WTC11 (cell line): Measurements from ENCODE around the gene P2RY10.

Experiments
- ETV6 ChIP-seq: sonication (generic); formaldehyde crosslinking; IDR thresholded peaks from 2 replicates; pipeline ENCODE4 v1.8.1; 2022; ENCODE audit warnings: mild to moderate bottlenecking, missing genetic modification reagents
- NFE2L1 ChIP-seq: sonication (generic); formaldehyde crosslinking; IDR thresholded peaks from 2 replicates; pipeline ENCODE4 v1.8.1; 2023; ENCODE audit warnings: missing genetic modification reagents
- ZBTB21 ChIP-seq: sonication (generic); formaldehyde crosslinking; IDR thresholded peaks from 2 replicates; pipeline ENCODE4 v1.8.1; 2023; ENCODE audit warnings: mild to moderate bottlenecking, missing genetic modification reagents, borderline replicate concordance
- ZNF138 ChIP-seq: sonication (generic); formaldehyde crosslinking; conservative IDR thresholded peaks from 2 replicates; pipeline ENCODE4 v1.8.1; 2022; ENCODE audit warnings: mild to moderate bottlenecking, moderate library complexity, missing genetic modification reagents
- TF ChIP-seq, protein P1 (sequence below): fragments of 200-600 bp; IDR thresholded peaks from 2 replicates; pipeline ENCODE4 v1.8.0; 2022; ENCODE audit warnings: antibody characterized with exemption
- TF ChIP-seq, protein P2 (sequence below): sonication (generic); formaldehyde crosslinking; IDR thresholded peaks from 2 replicates; pipeline ENCODE4 v1.8.1; 2022; ENCODE audit warnings: mild to moderate bottlenecking, missing genetic modification reagents, moderate library complexity, borderline replicate concordance
- TF ChIP-seq, protein P3 (sequence below): sonication (generic); formaldehyde crosslinking; IDR thresholded peaks from 2 replicates; pipeline ENCODE4 v1.8.1; 2023; ENCODE audit warnings: mild to moderate bottlenecking, missing genetic modification reagents, moderate library complexity

GRCh38 chrX:78997870-78998558 is 52.8 kb downstream of the P2RY10 start:
- TF ChIP-seq, protein P1, sequence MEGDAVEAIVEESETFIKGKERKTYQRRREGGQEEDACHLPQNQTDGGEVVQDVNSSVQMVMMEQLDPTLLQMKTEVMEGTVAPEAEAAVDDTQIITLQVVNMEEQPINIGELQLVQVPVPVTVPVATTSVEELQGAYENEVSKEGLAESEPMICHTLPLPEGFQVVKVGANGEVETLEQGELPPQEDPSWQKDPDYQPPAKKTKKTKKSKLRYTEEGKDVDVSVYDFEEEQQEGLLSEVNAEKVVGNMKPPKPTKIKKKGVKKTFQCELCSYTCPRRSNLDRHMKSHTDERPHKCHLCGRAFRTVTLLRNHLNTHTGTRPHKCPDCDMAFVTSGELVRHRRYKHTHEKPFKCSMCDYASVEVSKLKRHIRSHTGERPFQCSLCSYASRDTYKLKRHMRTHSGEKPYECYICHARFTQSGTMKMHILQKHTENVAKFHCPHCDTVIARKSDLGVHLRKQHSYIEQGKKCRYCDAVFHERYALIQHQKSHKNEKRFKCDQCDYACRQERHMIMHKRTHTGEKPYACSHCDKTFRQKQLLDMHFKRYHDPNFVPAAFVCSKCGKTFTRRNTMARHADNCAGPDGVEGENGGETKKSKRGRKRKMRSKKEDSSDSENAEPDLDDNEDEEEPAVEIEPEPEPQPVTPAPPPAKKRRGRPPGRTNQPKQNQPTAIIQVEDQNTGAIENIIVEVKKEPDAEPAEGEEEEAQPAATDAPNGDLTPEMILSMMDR = no peak
- TF ChIP-seq NFE2L1 (no peak), ZNF138 (no peak), ETV6 (CRISPR knock-in tag) (no peak), ZBTB21 (CRISPR knock-in tag) (no peak)
- TF ChIP-seq, protein P2, sequence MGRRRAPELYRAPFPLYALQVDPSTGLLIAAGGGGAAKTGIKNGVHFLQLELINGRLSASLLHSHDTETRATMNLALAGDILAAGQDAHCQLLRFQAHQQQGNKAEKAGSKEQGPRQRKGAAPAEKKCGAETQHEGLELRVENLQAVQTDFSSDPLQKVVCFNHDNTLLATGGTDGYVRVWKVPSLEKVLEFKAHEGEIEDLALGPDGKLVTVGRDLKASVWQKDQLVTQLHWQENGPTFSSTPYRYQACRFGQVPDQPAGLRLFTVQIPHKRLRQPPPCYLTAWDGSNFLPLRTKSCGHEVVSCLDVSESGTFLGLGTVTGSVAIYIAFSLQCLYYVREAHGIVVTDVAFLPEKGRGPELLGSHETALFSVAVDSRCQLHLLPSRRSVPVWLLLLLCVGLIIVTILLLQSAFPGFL (CRISPR knock-in tag) = no peak
- TF ChIP-seq, protein P3, sequence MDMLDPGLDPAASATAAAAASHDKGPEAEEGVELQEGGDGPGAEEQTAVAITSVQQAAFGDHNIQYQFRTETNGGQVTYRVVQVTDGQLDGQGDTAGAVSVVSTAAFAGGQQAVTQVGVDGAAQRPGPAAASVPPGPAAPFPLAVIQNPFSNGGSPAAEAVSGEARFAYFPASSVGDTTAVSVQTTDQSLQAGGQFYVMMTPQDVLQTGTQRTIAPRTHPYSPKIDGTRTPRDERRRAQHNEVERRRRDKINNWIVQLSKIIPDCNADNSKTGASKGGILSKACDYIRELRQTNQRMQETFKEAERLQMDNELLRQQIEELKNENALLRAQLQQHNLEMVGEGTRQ (CRISPR knock-in tag) = no peak
